ENCODE data around the gene NVL. TPM values are rescaled to one million over a fixed set of nuclear protein-coding genes. Genes with fewer than 3 reads are reported as not detected.

Gene NVL
- total and polyA plus RNA-seq, 2 donors from 2014 or later: 16.3 to 24.0 TPM

GRCh38 chr1:224238756-224239155, 91.2 kb downstream of the NVL start:
- Histone ChIP-seq H3K4me1 (ENCODE audit: control insufficient read depth in 2 of 3, insufficient read depth in 2 of 3, low read depth in 1 of 3, low read length in 3 of 3) (no peaks in the 10 kb centered on the region), H3K27ac (ENCODE audit: low read depth in 2 of 2, low read length in 2 of 2) (no peak overlapping the region), H3K9me3 (ENCODE audit: control insufficient read depth in 2 of 3, insufficient read depth in 1 of 3, low read length in 3 of 3) (no peaks in the 10 kb centered on the region), H3K9ac (ENCODE audit: low read length in 3 of 3) (no peak overlapping the region), H3K36me3 (ENCODE audit: control insufficient read depth in 2 of 3, insufficient read depth in 3 of 3, low read length in 3 of 3) (peaks cover 2 to 10% (median 3%) of the 10 kb centered on the region in 3 donors), H3K27me3 (ENCODE audit: control insufficient read depth, insufficient read depth, low read length) (no peaks in the 10 kb centered on the region), H3K4me3 (ENCODE audit: low read length in 3 of 3) (no peak overlapping the region)
- TF ChIP-seq CTCF (IDR thresholded peaks at IDR 0.05; ENCODE audit: borderline replicate concordance, extremely low read depth, insufficient read depth): no peak
- DNase-seq (no peak), FAIRE-seq (no peak)
- intact Hi-C loops (cut with DNase I): no loop called here

- H3K4me3 ChIP-seq (ENCODE audit: low read length in 3 of 3): no peak overlapping the region
- no peak for DNase-seq
- H3K9me3 ChIP-seq (ENCODE audit: control insufficient read depth in 2 of 3, insufficient read depth in 1 of 3, low read length in 3 of 3): no peaks in the 10 kb centered on the region
- intact Hi-C loops (cut with DNase I): no loop called here
- no peak overlapping the region for H3K27ac ChIP-seq (ENCODE audit: low read depth in 2 of 2, low read length in 2 of 2)
- H3K27me3 ChIP-seq (ENCODE audit: control insufficient read depth, insufficient read depth, low read length): no peaks in the 10 kb centered on the region
- H3K4me1 ChIP-seq (ENCODE audit: control insufficient read depth in 2 of 3, insufficient read depth in 2 of 3, low read depth in 1 of 3, low read length in 3 of 3): no peaks in the 10 kb centered on the region
- no peak for FAIRE-seq
- no peak for TF ChIP-seq CTCF (IDR thresholded peaks at IDR 0.05; ENCODE audit: borderline replicate concordance, extremely low read depth, insufficient read depth)
- H3K36me3 ChIP-seq (ENCODE audit: control insufficient read depth in 2 of 3, insufficient read depth in 3 of 3, low read length in 3 of 3): peaks cover 2 to 10% (median 3%) of the 10 kb centered on the region in 3 donors
- no peak overlapping the region for H3K9ac ChIP-seq (ENCODE audit: low read length in 3 of 3)
Measured at GRCh38 chr1:224238212-224238611, 91.8 kb downstream of the NVL start.

- Histone ChIP-seq H3K9me3 (ENCODE audit: control insufficient read depth in 2 of 3, insufficient read depth in 1 of 3, low read length in 3 of 3) (no peaks in the 10 kb centered on the region), H3K27me3 (ENCODE audit: control insufficient read depth, insufficient read depth, low read length) (no peaks in the 10 kb centered on the region), H3K4me1 (ENCODE audit: control insufficient read depth in 2 of 3, insufficient read depth in 2 of 3, low read depth in 1 of 3, low read length in 3 of 3) (no peaks in the 10 kb centered on the region), H3K27ac (ENCODE audit: low read depth in 2 of 2, low read length in 2 of 2) (no peak overlapping the region), H3K4me3 (ENCODE audit: low read length in 3 of 3) (no peak overlapping the region), H3K9ac (ENCODE audit: low read length in 3 of 3) (no peak overlapping the region), H3K36me3 (ENCODE audit: control insufficient read depth in 2 of 3, insufficient read depth in 3 of 3, low read length in 3 of 3) (peaks cover 2 to 10% (median 3%) of the 10 kb centered on the region in 3 donors)
- intact Hi-C loops (cut with DNase I): no loop called here
- DNase-seq (no peak), FAIRE-seq (no peak)
- no peak for TF ChIP-seq CTCF (IDR thresholded peaks at IDR 0.05; ENCODE audit: borderline replicate concordance, extremely low read depth, insufficient read depth)
Measured at GRCh38 chr1:224237119-224237881, 92.7 kb downstream of the NVL start.
